Esophagus (tissue), 2 donors: Measurements from ENCODE around the gene EXOSC7. TPM values are rescaled to one million over a fixed set of nuclear protein-coding genes. Genes with fewer than 3 reads are reported as not detected.

ENCODE experiments used
- H3K27ac ChIP-seq, 2 donors: one replicate each; pipeline ENCODE4 v1.5.1; 2013; ENCODE audit warnings: low read depth in 2 of 2, mild to moderate bottlenecking in 2 of 2, inconsistent platforms in 1 of 2, low read length in 1 of 2, moderate library complexity in 1 of 2
- H3K27me3 ChIP-seq, 2 donors: one replicate each; pipeline ENCODE4 v1.6.1; 2013; ENCODE audit warnings: low read length in 2 of 2, control low read depth in 1 of 2, mild to moderate bottlenecking in 1 of 2; ENCODE audit not compliant: insufficient read depth in 2 of 2, control insufficient read depth in 1 of 2
- H3K36me3 ChIP-seq, 2 donors: one replicate each; pipeline ENCODE4 v1.6.1; 2013; ENCODE audit warnings: low read length in 1 of 2; ENCODE audit not compliant: control insufficient read depth in 2 of 2, insufficient read depth in 2 of 2
- H3K4me1 ChIP-seq, 2 donors: one replicate each; pipeline ENCODE4 v1.6.1; 2013; ENCODE audit warnings: low read length in 1 of 2; ENCODE audit not compliant: control insufficient read depth in 2 of 2, insufficient read depth in 2 of 2
- H3K4me3 ChIP-seq, 2 donors: one replicate each; pipeline ENCODE4 v1.5.1; 2013; ENCODE audit warnings: low read length in 2 of 2, mild to moderate bottlenecking in 2 of 2, low read depth in 1 of 2, moderate library complexity in 1 of 2
- H3K9me3 ChIP-seq, 2 donors: one replicate each; pipeline ENCODE4 v1.6.1; 2013; ENCODE audit warnings: mild to moderate bottlenecking in 2 of 2, low read depth in 1 of 2, low read length in 1 of 2, moderate library complexity in 1 of 2; ENCODE audit not compliant: control insufficient read depth in 2 of 2, insufficient read depth in 1 of 2
- WGBS, 2 donors: extraction: QIAGEN DNeasy Blood & Tissue Kit; methylation state at CpG; one replicate each; pipeline ENCODE4 v1.1.7; 2013; 5-methylcytosine and 5-hydroxymethylcytosine counted together
- polyA plus RNA-seq, 2 donors: library from polyadenylated mRNA; stranded (reverse); fragments of 200-250 nt; gene quantifications; one replicate each; pipeline ENCODE4 v1.2.3, GENCODE V29; 2013
- donor health status: healthy with polysubstance abuse.
- donor health status: Bipolar disorder and iron deficiency.

The EXOSC7 gene
- polyA plus RNA-seq, 2 donors, result 23.5 to 38.7 TPM

GRCh38 chr3:45026957-45027356, 50.9 kb downstream of the EXOSC7 start:
- H3K9me3 ChIP-seq, result no peaks in the 10 kb centered on the region
- WGBS, 2 donors, result 20 to 22% methylated on average over 4 of the region's 4 CpGs
- no peak overlapping the region for H3K4me3 ChIP-seq
- no peaks in the 10 kb centered on the region for H3K36me3 ChIP-seq
- peak overlapping the region in 1 of 2 donors; percentile 28 for H3K27ac ChIP-seq
- no peaks in the 10 kb centered on the region for H3K27me3 ChIP-seq
- peaks cover 2 to 8% of the 10 kb centered on the region in 2 donors for H3K4me1 ChIP-seq

GRCh38 chr3:45027441-45027840, 51.4 kb downstream of the EXOSC7 start:
- Histone ChIP-seq H3K4me1 (peaks cover 2 to 8% of the 10 kb centered on the region in 2 donors), H3K4me3 (no peak overlapping the region)

DNA sequence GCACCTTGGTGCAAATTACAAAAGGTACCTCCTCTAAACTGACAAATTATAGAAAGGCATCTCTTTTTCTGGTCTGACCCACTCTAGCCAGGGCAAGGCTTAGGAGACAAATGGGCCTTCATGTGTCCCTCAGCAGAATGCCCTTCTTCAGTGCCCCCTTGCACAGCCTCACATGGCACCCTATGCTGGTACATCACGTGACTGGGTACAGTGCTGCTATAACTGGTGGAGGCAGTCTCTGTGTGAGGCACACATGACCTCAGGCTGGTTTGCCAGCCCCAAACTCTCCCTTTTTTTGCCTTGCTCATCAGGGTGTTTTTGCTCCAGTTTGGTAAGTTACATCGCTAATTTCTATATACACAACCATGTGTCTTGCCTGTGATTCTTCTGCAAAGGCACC, 53.2 kb downstream of the EXOSC7 start:
- H3K27me3 ChIP-seq, result no peaks in the 10 kb centered on the region
- H3K4me1 ChIP-seq, result peaks cover 4 to 10% of the 10 kb centered on the region in 2 donors
- WGBS, 2 donors, result 77 to 81% methylated on average over 2 of the region's 2 CpGs
- H3K36me3 ChIP-seq, result no peaks in the 10 kb centered on the region
- peak overlapping the region in 1 of 2 donors; percentile 13 for H3K27ac ChIP-seq
- no peaks in the 10 kb centered on the region for H3K9me3 ChIP-seq
- no peak overlapping the region for H3K4me3 ChIP-seq

More at GRCh38 chr3:45027441-45027840, 51.4 kb downstream of the EXOSC7 start:
- 66 to 81% methylated on average over 4 of the region's 4 CpGs for WGBS, 2 donors
- no peak overlapping the region for H3K27ac ChIP-seq
- no peaks in the 10 kb centered on the region for H3K9me3 ChIP-seq
- H3K27me3 ChIP-seq, result no peaks in the 10 kb centered on the region
- H3K36me3 ChIP-seq, result no peaks in the 10 kb centered on the region

- Histone ChIP-seq H3K27ac (peak overlapping the region in 1 of 2 donors; percentile 26), H3K9me3 (no peaks in the 10 kb centered on the region), H3K36me3 (no peaks in the 10 kb centered on the region), H3K27me3 (no peaks in the 10 kb centered on the region), H3K4me1 (peaks cover 4 to 8% of the 10 kb centered on the region in 2 donors), H3K4me3 (no peak overlapping the region)
- WGBS, 2 donors, result 64 to 65% methylated on average over 5 of the region's 5 CpGs
Observed at GRCh38 chr3:45029661-45030060, 53.6 kb downstream of the EXOSC7 start.

GRCh38 chr3:45031531-45031930, 55.5 kb downstream of the EXOSC7 start:
- Histone ChIP-seq H3K4me1 (peaks cover 4 to 20% of the 10 kb centered on the region in 2 donors), H3K9me3 (no peaks in the 10 kb centered on the region)
- 75 to 81% methylated on average over 3 of the region's 3 CpGs for WGBS, 2 donors

GRCh38 chr3:45032113-45032512, 56.1 kb downstream of the EXOSC7 start:
- peaks cover 2 to 18% of the 10 kb centered on the region in 2 donors for H3K4me1 ChIP-seq
- no peak overlapping the region for H3K4me3 ChIP-seq
- H3K36me3 ChIP-seq, result no peaks in the 10 kb centered on the region
- H3K27me3 ChIP-seq, result no peaks in the 10 kb centered on the region
- 95 to 97% methylated on average over 2 of the region's 2 CpGs for WGBS, 2 donors
- H3K27ac ChIP-seq, result no peak overlapping the region
- H3K9me3 ChIP-seq, result no peaks in the 10 kb centered on the region

More at GRCh38 chr3:45031531-45031930, 55.5 kb downstream of the EXOSC7 start:
- Histone ChIP-seq H3K27me3 (no peaks in the 10 kb centered on the region), H3K27ac (no peak overlapping the region), H3K4me3 (no peak overlapping the region), H3K36me3 (no peaks in the 10 kb centered on the region)

DNA sequence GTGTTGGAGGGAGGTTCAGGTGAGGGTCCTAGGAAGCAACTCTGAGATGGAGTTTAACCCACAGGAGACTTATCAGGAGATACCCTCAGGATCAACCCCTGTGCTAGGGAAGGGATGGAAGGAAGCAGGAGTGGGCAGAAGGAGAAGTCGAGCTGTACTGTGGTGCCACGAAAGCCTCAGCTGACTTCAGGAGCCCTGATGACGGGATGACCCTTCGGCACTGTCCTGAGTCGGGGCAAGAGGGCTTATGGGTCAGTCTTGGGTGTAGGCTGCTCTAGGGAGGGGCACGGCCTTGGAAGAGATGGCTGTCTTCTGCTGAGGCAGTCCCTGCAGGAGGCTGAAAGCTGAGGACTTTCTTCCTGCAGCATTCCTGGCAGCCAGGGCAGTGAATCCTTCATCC, 57.7 kb downstream of the EXOSC7 start:
- H3K9me3 ChIP-seq, result no peaks in the 10 kb centered on the region
- peaks cover 2 to 18% of the 10 kb centered on the region in 2 donors for H3K4me1 ChIP-seq
- H3K27ac ChIP-seq, result peak overlapping the region in 1 of 2 donors; percentile 33
- H3K27me3 ChIP-seq, result no peaks in the 10 kb centered on the region
- no peak overlapping the region for H3K4me3 ChIP-seq
- no peaks in the 10 kb centered on the region for H3K36me3 ChIP-seq
- 75 to 87% methylated on average over 6 of the region's 6 CpGs for WGBS, 2 donors

GRCh38 chr3:45034612-45035252, 58.7 kb downstream of the EXOSC7 start:
- Histone ChIP-seq H3K27me3 (no peaks in the 10 kb centered on the region), H3K36me3 (no peaks in the 10 kb centered on the region), H3K9me3 (no peaks in the 10 kb centered on the region), H3K4me3 (no peak overlapping the region), H3K4me1 (peaks cover 2 to 18% of the 10 kb centered on the region in 2 donors), H3K27ac (peak overlapping the region; percentile 27 to 50)
- 55 to 67% methylated on average over 3 of the region's 3 CpGs for WGBS, 2 donors

- H3K4me3 ChIP-seq, result peak overlapping the region; percentile 34 to 37
- peak overlapping the region; percentile 23 to 50 for H3K27ac ChIP-seq
- no peaks in the 10 kb centered on the region for H3K27me3 ChIP-seq
- H3K4me1 ChIP-seq, result peaks cover 2 to 18% of the 10 kb centered on the region in 2 donors
- WGBS, 2 donors, result 27 to 31% methylated on average over 64 of the region's 64 CpGs
- no peaks in the 10 kb centered on the region for H3K36me3 ChIP-seq
- H3K9me3 ChIP-seq, result no peaks in the 10 kb centered on the region
Observed at GRCh38 chr3:45035441-45036301, 59.6 kb downstream of the EXOSC7 start.
